Measurements from ENCODE around the gene RERE. TPM values are rescaled to one million over a fixed set of nuclear protein-coding genes. Genes with fewer than 3 reads are reported as not detected.

RERE gene
- total RNA-seq, 1 donor from 2014 or later, result 88.5 TPM

DNA sequence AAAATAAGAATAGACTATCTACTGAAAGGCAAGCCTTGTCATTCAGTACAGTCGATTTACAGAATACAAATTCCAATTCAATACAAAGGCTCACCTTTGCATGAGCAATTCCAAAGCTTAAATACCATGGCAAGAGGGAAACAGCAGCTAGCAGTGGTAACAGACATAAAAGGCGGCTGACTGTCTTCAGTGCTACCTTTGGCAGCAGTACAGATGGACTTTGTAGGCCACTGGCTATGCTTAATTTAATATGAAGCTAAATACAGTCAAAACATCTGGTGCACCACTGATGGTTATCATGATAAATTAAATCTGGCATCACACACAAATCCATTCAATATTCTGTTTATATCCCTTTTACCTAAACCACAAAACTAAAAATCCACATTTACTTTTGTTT is 62.4 kb downstream of the RERE start:
- intact Hi-C loops (cut with DNase I), result no loop called here
- DNase-seq, result no peak
- Histone ChIP-seq H3K9me3 (no peaks in the 10 kb centered on the region), H3K4me1 (peaks cover 7% of the 10 kb centered on the region), H3K4me3 (no peak overlapping the region), H3K36me3 (no peaks in the 10 kb centered on the region), H3K27me3 (ENCODE audit: low read depth) (no peaks in the 10 kb centered on the region), H3K27ac (no peak overlapping the region)
- TF ChIP-seq, protein P1, sequence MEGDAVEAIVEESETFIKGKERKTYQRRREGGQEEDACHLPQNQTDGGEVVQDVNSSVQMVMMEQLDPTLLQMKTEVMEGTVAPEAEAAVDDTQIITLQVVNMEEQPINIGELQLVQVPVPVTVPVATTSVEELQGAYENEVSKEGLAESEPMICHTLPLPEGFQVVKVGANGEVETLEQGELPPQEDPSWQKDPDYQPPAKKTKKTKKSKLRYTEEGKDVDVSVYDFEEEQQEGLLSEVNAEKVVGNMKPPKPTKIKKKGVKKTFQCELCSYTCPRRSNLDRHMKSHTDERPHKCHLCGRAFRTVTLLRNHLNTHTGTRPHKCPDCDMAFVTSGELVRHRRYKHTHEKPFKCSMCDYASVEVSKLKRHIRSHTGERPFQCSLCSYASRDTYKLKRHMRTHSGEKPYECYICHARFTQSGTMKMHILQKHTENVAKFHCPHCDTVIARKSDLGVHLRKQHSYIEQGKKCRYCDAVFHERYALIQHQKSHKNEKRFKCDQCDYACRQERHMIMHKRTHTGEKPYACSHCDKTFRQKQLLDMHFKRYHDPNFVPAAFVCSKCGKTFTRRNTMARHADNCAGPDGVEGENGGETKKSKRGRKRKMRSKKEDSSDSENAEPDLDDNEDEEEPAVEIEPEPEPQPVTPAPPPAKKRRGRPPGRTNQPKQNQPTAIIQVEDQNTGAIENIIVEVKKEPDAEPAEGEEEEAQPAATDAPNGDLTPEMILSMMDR (IDR thresholded peaks at IDR 0.05), result no peak
- ATAC-seq, result no peak

DNA sequence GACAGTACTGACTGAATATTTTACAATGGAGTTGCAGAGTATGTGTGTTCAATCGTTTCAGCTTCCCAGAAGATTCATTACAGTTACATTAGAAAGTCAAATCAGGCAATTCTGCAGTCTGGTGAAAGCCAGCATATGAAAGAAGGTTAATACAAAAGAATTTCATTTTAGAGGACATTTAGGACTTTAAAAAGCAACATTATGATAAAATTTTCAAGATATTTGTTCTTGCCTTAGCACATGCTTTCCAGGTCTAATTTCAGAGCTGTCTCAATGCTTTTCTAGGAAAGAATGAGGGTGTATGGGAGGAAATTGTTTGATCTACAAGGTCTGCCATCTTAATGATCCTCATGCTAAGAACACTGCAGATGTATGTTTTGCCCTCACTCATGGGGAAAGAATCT is 63.2 kb downstream of the RERE start:
- ATAC-seq, result no peak
- intact Hi-C loops (cut with DNase I), result no loop called here
- TF ChIP-seq, protein P1 (IDR thresholded peaks at IDR 0.05), result no peak
- no peaks in the 10 kb centered on the region for H3K27me3 ChIP-seq (ENCODE audit: low read depth)
- no peak overlapping the region for H3K4me3 ChIP-seq
- H3K36me3 ChIP-seq, result no peaks in the 10 kb centered on the region
- DNase-seq, result no peak
- H3K9me3 ChIP-seq, result no peaks in the 10 kb centered on the region
- no peak overlapping the region for H3K27ac ChIP-seq
- H3K4me1 ChIP-seq, result peaks cover 7% of the 10 kb centered on the region

DNA sequence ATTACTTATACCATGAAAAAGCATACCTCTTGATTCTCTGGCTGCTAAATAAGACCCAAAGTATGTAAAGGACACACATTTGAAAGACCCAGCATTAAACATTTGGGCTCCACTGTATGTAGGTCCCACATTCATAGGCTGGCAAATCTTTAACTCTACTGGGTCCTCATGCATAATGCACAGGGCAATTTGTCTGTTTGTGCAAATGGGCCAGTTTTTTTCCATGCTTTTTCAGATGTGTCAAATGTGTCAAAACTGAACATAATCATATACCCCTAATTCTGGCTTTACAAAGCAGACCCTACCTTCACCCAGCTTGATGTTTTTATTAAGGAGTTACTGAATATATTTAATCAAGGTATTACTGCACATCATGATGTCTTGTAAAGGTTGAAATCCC is 63.7 kb downstream of the RERE start:
- no peak for ATAC-seq
- H3K27ac ChIP-seq, result no peak overlapping the region
- H3K9me3 ChIP-seq, result no peaks in the 10 kb centered on the region
- no peaks in the 10 kb centered on the region for H3K27me3 ChIP-seq (ENCODE audit: low read depth)
- H3K36me3 ChIP-seq, result no peaks in the 10 kb centered on the region
- intact Hi-C loops (cut with DNase I), result no loop called here
- TF ChIP-seq, protein P1 (IDR thresholded peaks at IDR 0.05), result no peak
- no peak overlapping the region for H3K4me3 ChIP-seq
- H3K4me1 ChIP-seq, result peaks cover 7% of the 10 kb centered on the region
- no peak for DNase-seq

DNA sequence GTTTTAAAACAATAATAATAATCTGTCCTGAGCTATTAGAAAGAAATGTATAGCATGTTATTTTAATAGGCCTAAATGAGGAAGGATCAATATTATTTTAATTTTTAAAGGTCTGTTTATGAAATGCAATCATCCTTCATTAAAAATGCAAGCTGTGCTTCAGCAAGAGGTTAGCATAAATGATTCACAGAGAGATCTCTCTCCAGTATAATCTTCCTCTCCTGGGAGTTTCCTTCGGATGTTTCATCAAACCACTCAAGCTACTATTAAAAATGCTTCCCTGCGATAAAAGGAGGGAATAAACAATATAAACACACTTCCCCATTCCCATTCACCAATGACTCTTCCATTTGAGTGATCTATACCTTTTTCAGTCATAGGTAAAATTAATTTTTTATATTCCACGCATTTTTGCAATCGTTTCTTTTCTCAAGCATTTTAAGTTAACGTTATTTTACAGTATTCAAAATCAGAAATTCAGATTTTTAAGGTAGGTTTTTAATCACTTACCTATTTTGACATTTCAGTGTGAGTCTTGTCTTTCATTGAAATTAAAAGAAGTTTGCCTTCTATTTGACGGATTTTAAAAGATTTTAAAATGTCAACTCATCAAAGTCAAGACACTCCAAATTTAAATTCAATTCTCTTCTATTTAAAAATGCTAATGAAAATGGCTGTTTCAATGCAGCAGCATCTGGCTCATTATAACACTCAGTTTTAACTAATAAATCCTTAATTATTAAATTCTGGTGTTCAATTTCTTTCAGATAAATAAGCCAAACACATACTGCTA is 64.3 kb downstream of the RERE start:
- H3K27ac ChIP-seq, result no peak overlapping the region
- intact Hi-C loops (cut with DNase I), result no loop called here
- H3K27me3 ChIP-seq (ENCODE audit: low read depth), result no peaks in the 10 kb centered on the region
- H3K9me3 ChIP-seq, result no peaks in the 10 kb centered on the region
- DNase-seq (no peak), ATAC-seq (no peak)
- no peaks in the 10 kb centered on the region for H3K36me3 ChIP-seq
- peaks cover 7% of the 10 kb centered on the region for H3K4me1 ChIP-seq
- H3K4me3 ChIP-seq, result no peak overlapping the region
- TF ChIP-seq, protein P1 (IDR thresholded peaks at IDR 0.05), result no peak

DNA sequence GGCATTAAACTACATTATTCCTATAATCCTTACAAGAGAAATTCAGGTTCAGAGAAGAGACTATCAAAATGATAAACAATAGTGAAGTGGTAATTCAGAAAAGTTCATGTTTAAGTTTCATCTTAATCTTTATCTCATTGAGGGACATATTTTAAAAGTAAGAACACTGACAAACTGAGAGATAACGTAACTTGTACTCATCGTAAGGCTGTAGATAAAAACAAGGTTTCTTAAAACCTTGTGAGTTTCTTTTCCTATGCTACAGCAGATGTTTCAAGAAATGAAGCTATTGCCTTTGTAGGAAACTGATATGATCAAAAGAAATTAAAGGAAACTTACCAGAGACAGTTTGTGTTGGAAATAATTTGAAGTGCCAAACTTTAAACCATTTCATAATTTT is 65.0 kb downstream of the RERE start:
- no peak for ATAC-seq
- no peak overlapping the region for H3K4me3 ChIP-seq
- H3K27me3 ChIP-seq (ENCODE audit: low read depth), result no peaks in the 10 kb centered on the region
- no peak overlapping the region for H3K27ac ChIP-seq
- no peaks in the 10 kb centered on the region for H3K9me3 ChIP-seq
- TF ChIP-seq, protein P1 (IDR thresholded peaks at IDR 0.05), result no peak
- DNase-seq, result no peak
- H3K4me1 ChIP-seq, result peaks cover 7% of the 10 kb centered on the region
- H3K36me3 ChIP-seq, result no peaks in the 10 kb centered on the region
- intact Hi-C loops (cut with DNase I), result no loop called here

Measured in lower lobe of right lung (tissue), 2 donors.